Muscle of leg (tissue), 11 donors: ENCODE results near the gene MED8. TPM values are rescaled to one million over a fixed set of nuclear protein-coding genes. Genes with fewer than 3 reads are reported as not detected.
"Not testable (repeated sequence)": the region's sequence is repeated elsewhere in the genome, so short reads cannot be mapped to it uniquely, and the experiment has no call there.

Experiments used
- DNase-seq: peaks from one replicate; pipeline ENCODE4 v3.0.0; 2013
- H3K27ac ChIP-seq: one replicate; pipeline ENCODE4 v1.5.1; 2013; ENCODE audit warnings: mild to moderate bottlenecking, low read length, control low read depth
- H3K27me3 ChIP-seq: one replicate; pipeline ENCODE4 v1.6.1; 2013; ENCODE audit warnings: low read length; ENCODE audit not compliant: control insufficient read depth, insufficient read depth
- H3K36me3 ChIP-seq: one replicate; pipeline ENCODE4 v1.6.1; 2013; ENCODE audit warnings: low read length; ENCODE audit not compliant: control insufficient read depth, insufficient read depth
- H3K4me1 ChIP-seq: one replicate; pipeline ENCODE4 v1.6.1; 2013; ENCODE audit warnings: low read length; ENCODE audit not compliant: control insufficient read depth, insufficient read depth
- H3K4me3 ChIP-seq: one replicate; pipeline ENCODE4 v1.5.1; 2013; ENCODE audit warnings: low read length, control low read depth
- H3K9me3 ChIP-seq: replicated peaks from 2 replicates; pipeline ENCODE4 v1.6.1; 2013; ENCODE audit warnings: low read depth, low read length; ENCODE audit not compliant: control insufficient read depth
- WGBS: methylation state at CpG from one replicate; pipeline ENCODE4 v1.1.5; 2013; ENCODE audit warnings: missing lambda C conversion rate; ENCODE audit not compliant: insufficient coverage; 5-methylcytosine and 5-hydroxymethylcytosine counted together
- polyA plus RNA-seq, 8 donors: library from polyadenylated mRNA; unstranded; fragments of 120-200 nt; gene quantifications; one replicate each; pipeline versions ENCODE4 v1.2.1 to v1.2.3, GENCODE V29; 2013; ENCODE audit warnings: inconsistent platforms in 1 of 8, low replicate concordance in 1 of 8; ENCODE audit not compliant: insufficient read length in 8 of 8, insufficient read depth in 1 of 8
- total RNA-seq: library from RNA; stranded (reverse); fragments of 120-200 nt; gene quantifications from one replicate; pipeline ENCODE4 v1.2.4, GENCODE V29; 2013

Gene MED8
- total and polyA plus RNA-seq, 9 donors, result 24.7 to 35.0 (median 28.1) TPM

GRCh38 chr1:43422995-43423671 lies 33.5 kb upstream of the MED8 start:
- no peak for DNase-seq
- 96% methylated on average over 14 of the region's 16 CpGs for WGBS
- Histone ChIP-seq H3K27ac (no peak overlapping the region), H3K9me3 (no peaks in the 10 kb centered on the region), H3K4me3 (no peak overlapping the region), H3K36me3 (peaks cover 97% of the 10 kb centered on the region), H3K27me3 (no peaks in the 10 kb centered on the region), H3K4me1 (no peaks in the 10 kb centered on the region)

GRCh38 chr1:43421976-43422750 lies 32.6 kb upstream of the MED8 start:
- Histone ChIP-seq H3K27ac (no peak overlapping the region), H3K27me3 (no peaks in the 10 kb centered on the region), H3K4me1 (no peaks in the 10 kb centered on the region), H3K36me3 (peaks cover 92% of the 10 kb centered on the region), H3K4me3 (no peak overlapping the region), H3K9me3 (no peaks in the 10 kb centered on the region)
- 90% methylated on average over 4 of the region's 12 CpGs for WGBS
- DNase-seq, result no peak

GRCh38 chr1:43421396-43421795 lies 31.8 kb upstream of the MED8 start:
- Histone ChIP-seq H3K36me3 (peaks cover 92% of the 10 kb centered on the region), H3K9me3 (no peaks in the 10 kb centered on the region), H3K4me3 (no peak overlapping the region), H3K27me3 (no peaks in the 10 kb centered on the region), H3K4me1 (no peaks in the 10 kb centered on the region), H3K27ac (no peak overlapping the region)
- DNase-seq, result no peak
- WGBS, result 92% methylated on average over 2 of the region's 6 CpGs

- Histone ChIP-seq H3K27me3 (no peaks in the 10 kb centered on the region), H3K27ac (no peak overlapping the region), H3K4me3 (no peak overlapping the region), H3K36me3 (peaks cover 91% of the 10 kb centered on the region), H3K9me3 (no peaks in the 10 kb centered on the region), H3K4me1 (no peaks in the 10 kb centered on the region)
- no peak for DNase-seq
- 97% methylated on average over 9 of the region's 10 CpGs for WGBS
Observed at GRCh38 chr1:43420874-43421273, 31.3 kb upstream of the MED8 start.

- WGBS, result 92% methylated on average over 8 of the region's 13 CpGs
Observed at GRCh38 chr1:43419627-43420425, 30.2 kb upstream of the MED8 start.

GRCh38 chr1:43418858-43419257 lies 29.3 kb upstream of the MED8 start:
- H3K4me1 ChIP-seq, result no peaks in the 10 kb centered on the region
- H3K9me3 ChIP-seq, result no peaks in the 10 kb centered on the region
- H3K27me3 ChIP-seq, result no peaks in the 10 kb centered on the region
- H3K27ac ChIP-seq, result no peak overlapping the region
- DNase-seq, result no peak
- no peak overlapping the region for H3K4me3 ChIP-seq
- H3K36me3 ChIP-seq, result peaks cover 83% of the 10 kb centered on the region
- 85% methylated on average over 1 of the region's 4 CpGs for WGBS

More at GRCh38 chr1:43419627-43420425, 30.2 kb upstream of the MED8 start:
- H3K27me3 ChIP-seq, result no peaks in the 10 kb centered on the region
- peaks cover 91% of the 10 kb centered on the region for H3K36me3 ChIP-seq
- H3K4me3 ChIP-seq, result no peak overlapping the region
- no peak for DNase-seq
- H3K4me1 ChIP-seq, result no peaks in the 10 kb centered on the region
- H3K9me3 ChIP-seq, result no peaks in the 10 kb centered on the region
- no peak overlapping the region for H3K27ac ChIP-seq

- Histone ChIP-seq H3K4me1 (no peaks in the 10 kb centered on the region), H3K36me3 (peaks cover 66% of the 10 kb centered on the region), H3K4me3 (no peak overlapping the region), H3K9me3 (no peaks in the 10 kb centered on the region), H3K27ac (no peak overlapping the region), H3K27me3 (no peaks in the 10 kb centered on the region)
- no peak for DNase-seq
- WGBS, result 71% methylated on average over 5 of the region's 5 CpGs
Observed at GRCh38 chr1:43415901-43416300, 26.3 kb upstream of the MED8 start.

GRCh38 chr1:43414634-43415223 lies 25.1 kb upstream of the MED8 start:
- no peak overlapping the region for H3K27ac ChIP-seq
- no peaks in the 10 kb centered on the region for H3K27me3 ChIP-seq
- no peak overlapping the region for H3K4me3 ChIP-seq
- H3K9me3 ChIP-seq, result no peaks in the 10 kb centered on the region
- DNase-seq, result peak; percentile 58
- no peaks in the 10 kb centered on the region for H3K4me1 ChIP-seq
- peaks cover 55% of the 10 kb centered on the region for H3K36me3 ChIP-seq
- WGBS, result 78% methylated on average over 5 of the region's 5 CpGs

GRCh38 chr1:43413426-43413825 lies 23.8 kb upstream of the MED8 start:
- WGBS, result no CpG with 5 or more reads among the region's 1 CpG
- H3K27ac ChIP-seq, DNase-seq, H3K4me1 ChIP-seq, H3K4me3 ChIP-seq, H3K27me3 ChIP-seq, H3K9me3 ChIP-seq: not testable (repeated sequence)
- peaks cover 49% of the 10 kb centered on the region for H3K36me3 ChIP-seq

GRCh38 chr1:43410571-43410970 lies 21.0 kb upstream of the MED8 start:
- WGBS, result no CpG with 5 or more reads among the region's 3 CpGs
- Histone ChIP-seq H3K36me3 (peaks cover 48% of the 10 kb centered on the region), H3K4me1 (no peaks in the 10 kb centered on the region), H3K27ac (no peak overlapping the region), H3K9me3 (no peaks in the 10 kb centered on the region), H3K27me3 (no peaks in the 10 kb centered on the region), H3K4me3 (no peak overlapping the region)
- no peak for DNase-seq
